Stimulated activated CD4-positive, alpha-beta T cell treated with anti-CD3 and anti-CD28 coated beads, Interleukin-2, amount 100 ng/mL, for 4 hours (primary cell): ENCODE measurements around the gene GALNT14.
A peak's percentile ranks its signal among the peaks of the same experiment; 100 is the strongest.
"Not testable (repeated sequence)": the region's sequence is repeated elsewhere in the genome, so short reads cannot be mapped to it uniquely, and the experiment has no call there.

Experiments used
- DNase-seq: peaks from one replicate; pipeline ENCODE4 v3.0.0-alpha.2; 2020; ENCODE audit warnings: low read depth

Gene GALNT14

DNA sequence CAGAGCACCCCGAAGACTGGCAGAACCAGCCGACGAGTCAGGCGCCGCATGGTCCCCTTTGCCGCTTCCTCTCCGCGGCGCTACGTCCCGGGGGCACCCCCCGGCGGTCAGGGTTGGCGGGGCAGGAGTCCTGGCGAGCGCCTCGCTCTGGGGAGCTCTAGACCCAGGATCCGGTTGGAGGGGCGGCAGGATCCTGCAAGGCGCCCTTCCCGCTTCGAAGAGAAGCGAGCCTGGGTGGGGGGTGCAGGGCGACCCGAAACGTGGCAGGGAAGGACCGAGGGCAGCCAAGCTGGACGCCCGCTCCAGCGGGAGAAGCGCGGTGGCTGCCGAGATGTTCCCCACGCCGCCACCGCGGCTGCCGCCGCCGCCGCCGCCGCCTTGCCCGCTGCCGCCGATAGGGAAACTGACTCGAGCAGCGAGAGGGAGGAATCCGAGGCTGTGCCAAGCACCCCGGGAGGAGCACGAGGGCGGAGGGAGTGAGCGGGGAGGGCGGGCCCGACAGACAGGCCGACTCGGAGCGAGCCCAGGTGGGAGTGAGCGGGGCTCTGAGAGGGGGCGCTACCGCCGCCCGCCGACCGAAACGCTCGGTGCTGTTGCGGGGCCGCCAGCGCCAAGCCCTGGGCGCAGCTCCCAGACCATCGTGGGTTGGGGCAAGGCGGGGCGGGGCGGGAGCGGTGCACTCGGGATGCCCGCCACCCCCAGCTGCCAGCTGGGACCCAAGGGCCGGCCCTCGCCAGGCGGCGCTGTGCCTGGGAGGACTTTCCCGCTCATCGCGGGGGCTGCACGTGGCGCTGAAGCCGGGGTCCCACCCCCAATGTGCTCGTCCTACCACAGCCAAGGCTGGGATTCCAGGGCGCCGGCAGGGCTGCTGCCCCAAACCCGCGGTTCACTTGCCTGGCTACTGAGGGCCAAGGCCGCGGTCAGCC, at the start of gene GALNT14:
TSS of gene GALNT14 (minus strand) at position 404 of the 926 bp plus-strand sequence. CDS start at position 50, 354 bp downstream.
- no peak for DNase-seq

DNA sequence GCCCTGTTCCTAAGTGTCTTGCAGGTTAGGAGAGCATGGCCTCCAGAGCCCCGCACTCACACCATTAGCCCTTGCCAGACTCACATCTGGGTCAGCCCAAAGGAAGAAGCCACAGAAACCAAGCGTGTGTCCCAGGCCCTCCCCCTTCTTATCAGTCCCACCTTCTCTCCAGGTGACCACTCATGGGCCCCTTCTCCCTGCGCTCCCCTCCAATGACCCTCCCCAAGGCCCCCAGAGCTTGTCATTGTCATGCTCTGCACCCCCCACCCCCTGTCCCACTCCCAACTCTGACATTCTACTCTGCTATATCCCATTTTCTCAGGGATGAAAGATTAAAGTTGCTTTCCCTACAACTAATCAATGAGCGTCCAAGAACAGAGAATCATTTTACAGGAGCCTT, 48.9 kb upstream of the GALNT14 start:
- DNase-seq = no peak

- not testable (repeated sequence) for DNase-seq
These were observed 45.7 kb upstream of the GALNT14 start for GRCh38 chr2:31183973-31184372.

DNA sequence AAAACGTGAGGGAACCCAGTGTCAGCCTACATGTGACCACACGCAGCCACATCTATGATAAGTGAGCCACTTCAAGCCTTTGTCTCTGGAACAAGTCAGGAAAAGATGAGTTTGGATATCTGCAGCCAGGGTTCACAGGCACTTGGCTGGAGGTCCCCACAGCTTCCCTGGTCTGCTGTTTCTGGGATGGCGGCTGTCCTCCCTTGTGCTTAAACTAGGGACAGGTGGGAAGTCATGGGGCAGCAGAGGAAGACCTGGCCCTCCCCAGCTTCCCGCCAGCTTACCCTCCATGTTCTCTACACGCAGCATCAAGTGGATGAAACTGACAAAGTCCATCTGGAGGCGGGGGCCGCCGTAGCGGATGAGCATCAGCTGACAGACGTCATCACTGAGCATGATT, 38.5 kb upstream of the GALNT14 start:
- DNase-seq = no peak

GRCh38 chr2:31171142-31171541, 32.9 kb upstream of the GALNT14 start:
- DNase-seq = no peak

- DNase-seq = peak; percentile 9
These were observed 31.9 kb upstream of the GALNT14 start for GRCh38 chr2:31170071-31170698.

DNA sequence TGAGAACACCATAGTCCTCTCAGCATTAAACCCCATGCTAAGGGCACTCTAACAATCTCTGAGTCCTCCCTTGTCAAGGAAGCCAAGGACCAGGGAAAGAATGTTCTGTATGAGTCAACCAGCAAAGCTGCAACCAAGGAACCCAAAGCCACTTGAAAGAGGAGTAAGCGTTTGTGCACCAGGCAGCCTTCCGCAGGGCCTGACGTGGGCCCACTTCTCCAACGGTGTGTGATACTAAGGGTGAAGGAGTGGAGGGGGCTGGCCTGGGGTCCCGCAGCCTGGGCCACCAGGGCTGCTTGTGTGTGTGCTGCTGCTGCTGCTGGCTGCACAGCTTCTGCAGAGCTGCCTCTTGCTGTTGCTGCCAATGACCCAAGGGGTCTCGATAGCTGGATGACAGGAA, 30.1 kb upstream of the GALNT14 start:
- no peak for DNase-seq

- DNase-seq = no peak
These were observed 28.7 kb upstream of the GALNT14 start for GRCh38 chr2:31166925-31167324.

- no peak for DNase-seq
These were observed 24.8 kb upstream of the GALNT14 start for GRCh38 chr2:31163011-31163539.

DNA sequence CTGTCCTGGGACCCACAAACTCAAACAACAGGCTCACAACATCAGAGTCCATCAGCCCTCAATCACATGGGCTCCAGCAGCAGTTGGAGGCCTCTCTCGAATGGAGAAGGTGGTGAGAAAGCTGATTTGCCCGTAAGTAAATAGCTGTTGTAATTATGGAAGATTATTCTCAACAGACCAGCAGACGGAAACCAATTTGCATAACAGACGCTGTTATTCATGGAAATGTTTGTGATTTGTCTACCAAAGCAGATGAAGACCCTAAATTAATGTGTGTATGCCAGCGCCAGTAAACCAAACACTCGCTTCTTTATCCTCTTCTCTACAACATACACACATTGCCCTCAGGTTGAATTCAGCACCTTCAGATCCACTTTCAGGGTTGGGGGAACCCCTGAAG, 23.4 kb upstream of the GALNT14 start:
- DNase-seq = no peak

GRCh38 chr2:31151501-31151900, 13.3 kb upstream of the GALNT14 start:
- DNase-seq = no peak

- no peak for DNase-seq
These were observed 12.0 kb upstream of the GALNT14 start for GRCh38 chr2:31150120-31150670.

DNA sequence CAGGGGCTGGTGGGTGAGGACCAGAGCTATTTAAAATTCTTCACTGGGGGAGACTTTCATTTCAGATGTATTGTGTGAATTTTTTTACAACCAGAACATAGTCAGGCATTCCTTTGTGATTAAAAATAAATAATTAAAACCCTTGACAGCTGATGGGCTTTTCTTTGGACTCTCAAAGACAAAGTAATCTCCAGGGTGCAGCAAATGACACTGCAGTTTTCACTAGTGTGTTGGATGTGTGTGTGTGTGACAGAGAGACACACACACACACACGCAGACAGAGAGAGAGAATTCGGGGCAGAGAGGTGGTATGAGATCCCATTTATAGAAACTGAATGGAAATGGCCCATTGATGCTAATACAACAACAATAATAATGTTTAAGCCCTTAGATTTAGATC, 10.3 kb upstream of the GALNT14 start:
- DNase-seq = no peak

DNA sequence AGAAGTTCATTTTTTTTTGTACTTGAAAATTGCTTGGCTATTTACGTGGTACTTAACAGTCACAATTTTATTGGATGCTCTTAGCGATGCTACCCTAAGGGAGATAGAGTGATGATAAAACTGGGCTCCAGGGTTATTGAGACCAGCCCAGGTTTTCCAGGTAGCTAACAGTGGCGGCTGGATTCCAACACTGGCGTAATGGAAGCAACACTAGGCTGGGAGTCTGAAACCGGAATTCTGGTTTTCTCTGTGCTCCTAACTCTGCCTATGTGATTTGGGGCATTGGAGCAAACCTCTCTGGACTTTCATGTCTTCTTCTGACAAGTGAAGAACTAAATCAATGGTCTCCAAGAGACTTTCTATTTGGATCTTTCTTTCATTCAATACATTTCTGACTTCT, 9.4 kb upstream of the GALNT14 start:
- no peak for DNase-seq

- DNase-seq = no peak
These were observed 3.9 kb upstream of the GALNT14 start for GRCh38 chr2:31142110-31142509.

- DNase-seq = no peak
These were observed 3.3 kb upstream of the GALNT14 start for GRCh38 chr2:31141443-31142085.

DNA sequence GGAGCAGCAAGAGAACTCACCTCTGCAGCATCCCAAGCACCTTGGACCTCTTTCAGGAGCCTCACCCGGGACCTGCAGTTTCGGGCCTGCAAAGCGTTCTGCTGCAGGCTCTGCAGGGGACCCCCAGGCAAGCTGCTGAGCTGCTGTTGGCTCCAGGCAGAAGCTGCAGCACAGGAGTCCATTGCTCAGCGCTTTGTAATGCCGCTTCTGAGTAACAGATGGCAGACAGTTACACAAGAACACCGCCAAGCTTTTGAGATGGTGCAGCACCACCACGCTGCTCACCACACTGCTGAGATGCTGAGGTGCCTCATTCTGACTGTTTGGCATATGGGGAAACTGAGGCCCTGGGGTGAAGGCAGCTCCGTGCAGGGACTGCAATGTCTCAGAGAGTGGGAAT, 1.9 kb upstream of the GALNT14 start:
- DNase-seq = no peak

- DNase-seq = no peak
These were observed 1.4 kb upstream of the GALNT14 start for GRCh38 chr2:31139671-31140070.

DNA sequence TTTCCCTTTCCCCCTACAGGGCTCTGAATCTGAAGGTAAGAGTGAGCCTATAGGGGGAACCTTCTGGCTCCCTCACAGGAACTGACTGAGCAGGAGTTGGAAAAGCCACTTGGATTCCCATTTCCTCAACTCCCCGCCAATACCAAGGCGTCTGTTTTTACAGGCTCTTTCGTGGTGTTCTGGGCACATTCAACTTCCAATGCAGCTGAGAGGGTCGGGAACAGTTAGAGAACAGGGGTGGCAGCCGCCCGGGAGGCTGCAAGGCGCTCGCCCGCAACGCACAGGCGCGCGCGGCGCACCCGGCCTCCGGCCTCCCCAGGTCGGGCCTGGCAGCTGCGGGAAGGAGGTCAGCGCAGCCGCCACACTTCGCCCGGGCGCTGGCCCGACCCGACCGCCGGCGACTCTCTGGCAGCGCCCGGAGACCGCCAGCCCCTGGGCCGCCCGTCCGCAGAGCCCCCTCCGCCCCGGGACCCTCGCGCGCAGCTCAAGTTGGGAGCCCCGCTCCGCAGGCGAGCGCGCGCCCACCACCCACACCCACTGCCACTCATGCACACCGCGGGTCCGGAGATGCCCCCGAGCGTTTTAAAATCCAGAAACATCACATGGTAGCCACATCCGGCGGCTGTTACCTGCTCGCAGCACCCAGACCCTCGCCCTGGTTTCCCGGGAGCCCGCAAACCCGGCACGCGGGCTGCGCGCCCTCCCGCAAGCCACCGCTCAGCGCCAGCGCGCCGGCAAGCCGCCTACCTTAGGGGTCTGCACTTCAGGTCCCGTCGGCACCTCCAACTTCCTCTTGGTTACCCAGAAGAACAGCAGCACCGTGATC, 816 bp downstream of the GALNT14 start:
- no peak for DNase-seq

- no peak for DNase-seq
These were observed 1.5 kb downstream of the GALNT14 start for GRCh38 chr2:31136732-31137131.

- no peak for DNase-seq
These were observed 2.2 kb downstream of the GALNT14 start for GRCh38 chr2:31136000-31136399.
